Measurements from ENCODE around the gene SPRTN. TPM values are rescaled to one million over a fixed set of nuclear protein-coding genes. Genes with fewer than 3 reads are reported as not detected.

The SPRTN gene
- total and polyA plus RNA-seq, 2 experiments from 2014 or later = 7.5 to 12.5 TPM

GRCh38 chr1:231310391-231310934 is 27.6 kb upstream of the SPRTN start:
- WGBS (ENCODE audit: low lambda C conversion rate, missing lambda C conversion rate) = 95% methylated on average over 10 of the region's 10 CpGs
- Histone ChIP-seq H3K9me3 (ENCODE audit: low read depth) (no peaks in the 10 kb centered on the region), H3K4me3 (no peak overlapping the region), H3K4me2 (no peak overlapping the region), H3K9me2 (replicated peaks; ENCODE audit: insufficient read depth) (no peaks in the 10 kb centered on the region), H3K4me1 (ENCODE audit: insufficient read depth) (no peaks in the 10 kb centered on the region), H3K27me3 (no peaks in the 10 kb centered on the region), H4K20me1 (ENCODE audit: insufficient read depth, poor library complexity, severe bottlenecking) (no peaks in the 10 kb centered on the region), H3K36me3 (replicated peaks; ENCODE audit: insufficient read depth, low read depth) (no peaks in the 10 kb centered on the region), H2AFZ (no peak overlapping the region), H3K79me2 (no peaks in the 10 kb centered on the region), H3K27ac (no peak overlapping the region)
- DNase-seq (ENCODE audit: low spot score) = no peak
- TF ChIP-seq CTCF (IDR thresholded peaks at IDR 0.05; ENCODE audit: poor library complexity) = no peak
- no peak for TF ChIP-seq EZH2phosphoT487 (IDR thresholded peaks at IDR 0.05; ENCODE audit: low read depth, severe bottlenecking, unreplicated experiment)
- no peak for TF ChIP-seq EZH2 (IDR thresholded peaks at IDR 0.05; ENCODE audit: borderline replicate concordance)

GRCh38 chr1:231311720-231312431 is 26.2 kb upstream of the SPRTN start:
- DNase-seq (ENCODE audit: low spot score) = no peak
- no peak overlapping the region for H3K4me3 ChIP-seq
- no peak overlapping the region for H3K4me2 ChIP-seq
- no peak for TF ChIP-seq CTCF (IDR thresholded peaks at IDR 0.05; ENCODE audit: poor library complexity)
- TF ChIP-seq EZH2 (IDR thresholded peaks at IDR 0.05; ENCODE audit: borderline replicate concordance) = no peak
- no peak for TF ChIP-seq EZH2phosphoT487 (IDR thresholded peaks at IDR 0.05; ENCODE audit: low read depth, severe bottlenecking, unreplicated experiment)
- H3K36me3 ChIP-seq (replicated peaks; ENCODE audit: insufficient read depth, low read depth) = no peaks in the 10 kb centered on the region
- WGBS (ENCODE audit: low lambda C conversion rate, missing lambda C conversion rate) = 87% methylated on average over 8 of the region's 8 CpGs
- no peak overlapping the region for H3K27ac ChIP-seq
- H3K4me1 ChIP-seq (ENCODE audit: insufficient read depth) = no peaks in the 10 kb centered on the region
- no peaks in the 10 kb centered on the region for H3K79me2 ChIP-seq
- H3K27me3 ChIP-seq = no peaks in the 10 kb centered on the region
- H3K9me2 ChIP-seq (replicated peaks; ENCODE audit: insufficient read depth) = no peaks in the 10 kb centered on the region
- no peak overlapping the region for H2AFZ ChIP-seq
- H3K9me3 ChIP-seq (ENCODE audit: low read depth) = no peaks in the 10 kb centered on the region
- no peaks in the 10 kb centered on the region for H4K20me1 ChIP-seq (ENCODE audit: insufficient read depth, poor library complexity, severe bottlenecking)

- Histone ChIP-seq H3K79me2 (no peaks in the 10 kb centered on the region), H3K4me3 (no peak overlapping the region), H2AFZ (no peak overlapping the region), H3K9me3 (ENCODE audit: low read depth) (no peaks in the 10 kb centered on the region), H3K27me3 (no peaks in the 10 kb centered on the region), H4K20me1 (ENCODE audit: insufficient read depth, poor library complexity, severe bottlenecking) (no peaks in the 10 kb centered on the region), H3K4me1 (ENCODE audit: insufficient read depth) (no peaks in the 10 kb centered on the region), H3K4me2 (no peak overlapping the region), H3K9me2 (replicated peaks; ENCODE audit: insufficient read depth) (no peaks in the 10 kb centered on the region), H3K36me3 (replicated peaks; ENCODE audit: insufficient read depth, low read depth) (no peaks in the 10 kb centered on the region), H3K27ac (no peak overlapping the region)
- no peak for TF ChIP-seq CTCF (IDR thresholded peaks at IDR 0.05; ENCODE audit: poor library complexity)
- 94% methylated on average over 5 of the region's 5 CpGs for WGBS (ENCODE audit: low lambda C conversion rate, missing lambda C conversion rate)
- DNase-seq (ENCODE audit: low spot score) = no peak
These were observed 25.7 kb upstream of the SPRTN start for GRCh38 chr1:231312432-231312788.

Measured in hepatocyte (in vitro differentiated cells).